Measurements from ENCODE around the gene BRAP.

Gene BRAP

GRCh38 chr12:111715279-111715678 lies 29.5 kb upstream of the BRAP start:
- no peaks in the 10 kb centered on the region for H4K20me1 ChIP-seq (ENCODE audit: insufficient read depth, low read length)
- no peak for DNase-seq
- H3K4me1 ChIP-seq (ENCODE audit: low read length): no peaks in the 10 kb centered on the region
- H3K9ac ChIP-seq (ENCODE audit: low read length): no peak overlapping the region
- TF ChIP-seq EZH2 (optimal IDR thresholded peaks at IDR 0.05; ENCODE audit: low read depth, low read length) (no peak), EZH2phosphoT487 (IDR thresholded peaks at IDR 0.05; ENCODE audit: low read length) (no peak), CTCF (IDR thresholded peaks at IDR 0.05; ENCODE audit: low read length) (no peak)
- no peak overlapping the region for H3K4me2 ChIP-seq (ENCODE audit: low read depth, low read length)
- no peaks in the 10 kb centered on the region for H3K79me2 ChIP-seq (ENCODE audit: low read length)
- H2AFZ ChIP-seq (ENCODE audit: low read length): no peak overlapping the region
- no peaks in the 10 kb centered on the region for H3F3A ChIP-seq (ENCODE audit: insufficient read depth, low read length)
- no peak overlapping the region for H3K4me3 ChIP-seq (ENCODE audit: low read length)
- H3K9me3 ChIP-seq (replicated peaks; ENCODE audit: insufficient read depth, low read length): no peaks in the 10 kb centered on the region
- H3K27me3 ChIP-seq (replicated peaks; ENCODE audit: insufficient read depth, low read length): no peaks in the 10 kb centered on the region
- no peak overlapping the region for H3K27ac ChIP-seq (ENCODE audit: low read length)
- no peaks in the 10 kb centered on the region for H3K36me3 ChIP-seq (replicated peaks; ENCODE audit: insufficient read depth, low read length)
- no peaks in the 10 kb centered on the region for H3K9me2 ChIP-seq (replicated peaks; ENCODE audit: insufficient read depth, low read length)

- H3K27me3 ChIP-seq (replicated peaks; ENCODE audit: insufficient read depth, low read length): no peaks in the 10 kb centered on the region
- H3K4me2 ChIP-seq (ENCODE audit: low read depth, low read length): no peak overlapping the region
- no peak overlapping the region for H3K27ac ChIP-seq (ENCODE audit: low read length)
- H3K79me2 ChIP-seq (ENCODE audit: low read length): no peaks in the 10 kb centered on the region
- no peaks in the 10 kb centered on the region for H3K9me3 ChIP-seq (replicated peaks; ENCODE audit: insufficient read depth, low read length)
- TF ChIP-seq EZH2phosphoT487 (IDR thresholded peaks at IDR 0.05; ENCODE audit: low read length): no peak
- TF ChIP-seq EZH2 (optimal IDR thresholded peaks at IDR 0.05; ENCODE audit: low read depth, low read length): no peak
- no peak for TF ChIP-seq CTCF (IDR thresholded peaks at IDR 0.05; ENCODE audit: low read length)
- H3K9ac ChIP-seq (ENCODE audit: low read length): no peak overlapping the region
- no peaks in the 10 kb centered on the region for H3K36me3 ChIP-seq (replicated peaks; ENCODE audit: insufficient read depth, low read length)
- no peaks in the 10 kb centered on the region for H3K4me1 ChIP-seq (ENCODE audit: low read length)
- no peak for DNase-seq
- H2AFZ ChIP-seq (ENCODE audit: low read length): no peak overlapping the region
- no peaks in the 10 kb centered on the region for H4K20me1 ChIP-seq (ENCODE audit: insufficient read depth, low read length)
- H3F3A ChIP-seq (ENCODE audit: insufficient read depth, low read length): no peaks in the 10 kb centered on the region
- no peaks in the 10 kb centered on the region for H3K9me2 ChIP-seq (replicated peaks; ENCODE audit: insufficient read depth, low read length)
- no peak overlapping the region for H3K4me3 ChIP-seq (ENCODE audit: low read length)
Measured at GRCh38 chr12:111706145-111706544, 20.4 kb upstream of the BRAP start.

- no peak for DNase-seq
- Histone ChIP-seq H3K36me3 (replicated peaks; ENCODE audit: insufficient read depth, low read length) (no peaks in the 10 kb centered on the region), H4K20me1 (ENCODE audit: insufficient read depth, low read length) (no peaks in the 10 kb centered on the region), H3K4me3 (ENCODE audit: low read length) (no peak overlapping the region), H2AFZ (ENCODE audit: low read length) (no peak overlapping the region), H3K4me1 (ENCODE audit: low read length) (no peaks in the 10 kb centered on the region), H3F3A (ENCODE audit: insufficient read depth, low read length) (no peaks in the 10 kb centered on the region), H3K79me2 (ENCODE audit: low read length) (no peaks in the 10 kb centered on the region), H3K4me2 (ENCODE audit: low read depth, low read length) (no peak overlapping the region), H3K9ac (ENCODE audit: low read length) (no peak overlapping the region), H3K27me3 (replicated peaks; ENCODE audit: insufficient read depth, low read length) (no peaks in the 10 kb centered on the region), H3K9me3 (replicated peaks; ENCODE audit: insufficient read depth, low read length) (no peaks in the 10 kb centered on the region), H3K9me2 (replicated peaks; ENCODE audit: insufficient read depth, low read length) (no peaks in the 10 kb centered on the region), H3K27ac (ENCODE audit: low read length) (no peak overlapping the region)
- TF ChIP-seq EZH2 (optimal IDR thresholded peaks at IDR 0.05; ENCODE audit: low read depth, low read length) (no peak), CTCF (IDR thresholded peaks at IDR 0.05; ENCODE audit: low read length) (no peak), EZH2phosphoT487 (IDR thresholded peaks at IDR 0.05; ENCODE audit: low read length) (no peak)
Measured at GRCh38 chr12:111705672-111706071, 19.9 kb upstream of the BRAP start.
